Glutamatergic neuron (in vitro differentiated cells): Measurements from ENCODE around the gene TMC1. TPM values are rescaled to one million over a fixed set of nuclear protein-coding genes. Genes with fewer than 3 reads are reported as not detected.

Experiments
- DNase-seq: peaks from one replicate; pipeline ENCODE4 v3.0.0; 2022
- H3K27ac Mint-ChIP-seq: one replicate; pipeline ENCODE4 v1.8.0; 2020; ENCODE audit warnings: mild to moderate bottlenecking, mixed read lengths, inconsistent platforms; ENCODE audit not compliant: unreplicated experiment
- H3K27me3 Mint-ChIP-seq: one replicate; pipeline ENCODE4 v1.8.0; 2020; ENCODE audit warnings: mild to moderate bottlenecking, moderate library complexity, mixed read lengths, inconsistent platforms; ENCODE audit not compliant: unreplicated experiment
- H3K36me3 Mint-ChIP-seq: one replicate; pipeline ENCODE4 v1.8.0; 2020; ENCODE audit warnings: mild to moderate bottlenecking, mixed read lengths, inconsistent platforms; ENCODE audit not compliant: unreplicated experiment
- H3K4me1 Mint-ChIP-seq: one replicate; pipeline ENCODE4 v1.8.0; 2020; ENCODE audit warnings: mild to moderate bottlenecking, low read depth, mixed read lengths, inconsistent platforms; ENCODE audit not compliant: unreplicated experiment
- H3K4me3 Mint-ChIP-seq: one replicate; pipeline ENCODE4 v1.8.0; 2020; ENCODE audit warnings: mild to moderate bottlenecking, mixed read lengths, inconsistent platforms; ENCODE audit not compliant: unreplicated experiment
- H3K9me3 Mint-ChIP-seq: one replicate; pipeline ENCODE4 v1.8.0; 2020; ENCODE audit warnings: mild to moderate bottlenecking, moderate library complexity, mixed read lengths, inconsistent platforms; ENCODE audit not compliant: unreplicated experiment
- CTCF ChIP-seq: fragments of 200-600 bp; sonication (generic); IDR thresholded peaks from one replicate; pipeline ENCODE4 v1.5.0; 2021; ENCODE audit not compliant: partially characterized antibody, unreplicated experiment
- total RNA-seq: library from RNA; stranded (reverse); fragmentation: NEBNext Ultra II Directional; extraction: Animal tissue kit (Norgen Biotek cat#: 25700); gene quantifications from one replicate; pipeline ENCODE4 v1.2.1, GENCODE V29; 2021; ENCODE audit not compliant: unreplicated experiment

Gene TMC1
- total RNA-seq, 1 donor from 2014 or later = not detected

- Mint-ChIP-seq H3K4me3 (no peak overlapping the region), H3K27ac (no peak overlapping the region), H3K27me3 (peaks cover 2% of the 10 kb centered on the region), H3K9me3 (no peaks in the 10 kb centered on the region), H3K36me3 (no peaks in the 10 kb centered on the region), H3K4me1 (no peaks in the 10 kb centered on the region)
- TF ChIP-seq CTCF = no peak
- no peak for DNase-seq
Observed at GRCh38 chr9:72657023-72657422, 135.6 kb downstream of the TMC1 start.

GRCh38 chr9:72658703-72659102 lies 137.3 kb downstream of the TMC1 start:
- no peaks in the 10 kb centered on the region for H3K27me3 Mint-ChIP-seq
- DNase-seq = no peak
- H3K4me3 Mint-ChIP-seq = no peak overlapping the region
- no peaks in the 10 kb centered on the region for H3K9me3 Mint-ChIP-seq
- H3K36me3 Mint-ChIP-seq = no peaks in the 10 kb centered on the region
- H3K27ac Mint-ChIP-seq = no peak overlapping the region
- no peaks in the 10 kb centered on the region for H3K4me1 Mint-ChIP-seq
- TF ChIP-seq CTCF = no peak

- TF ChIP-seq CTCF = no peak
- H3K27ac Mint-ChIP-seq = no peak overlapping the region
- DNase-seq = no peak
- no peak overlapping the region for H3K4me3 Mint-ChIP-seq
- no peaks in the 10 kb centered on the region for H3K9me3 Mint-ChIP-seq
- H3K4me1 Mint-ChIP-seq = no peaks in the 10 kb centered on the region
- no peaks in the 10 kb centered on the region for H3K36me3 Mint-ChIP-seq
- H3K27me3 Mint-ChIP-seq = no peaks in the 10 kb centered on the region
Observed at GRCh38 chr9:72661401-72662135, 140.2 kb downstream of the TMC1 start.

- Mint-ChIP-seq H3K27me3 (no peaks in the 10 kb centered on the region), H3K36me3 (no peaks in the 10 kb centered on the region), H3K27ac (no peak overlapping the region), H3K4me3 (no peak overlapping the region), H3K4me1 (no peaks in the 10 kb centered on the region), H3K9me3 (no peaks in the 10 kb centered on the region)
- no peak for TF ChIP-seq CTCF
- DNase-seq = no peak
Observed at GRCh38 chr9:72665421-72665820, 144.0 kb downstream of the TMC1 start.

GRCh38 chr9:72667181-72667580 lies 145.8 kb downstream of the TMC1 start:
- Mint-ChIP-seq H3K27me3 (no peaks in the 10 kb centered on the region), H3K36me3 (no peaks in the 10 kb centered on the region), H3K27ac (no peak overlapping the region), H3K4me3 (no peak overlapping the region), H3K9me3 (no peaks in the 10 kb centered on the region), H3K4me1 (no peaks in the 10 kb centered on the region)
- TF ChIP-seq CTCF = no peak
- no peak for DNase-seq
